Measurements from ENCODE around the gene DIP2A. TPM values are rescaled to one million over a fixed set of nuclear protein-coding genes. Genes with fewer than 3 reads are reported as not detected.

The DIP2A gene
- total RNA-seq, 1 donor from 2014 or later: 23.9 TPM

DNA sequence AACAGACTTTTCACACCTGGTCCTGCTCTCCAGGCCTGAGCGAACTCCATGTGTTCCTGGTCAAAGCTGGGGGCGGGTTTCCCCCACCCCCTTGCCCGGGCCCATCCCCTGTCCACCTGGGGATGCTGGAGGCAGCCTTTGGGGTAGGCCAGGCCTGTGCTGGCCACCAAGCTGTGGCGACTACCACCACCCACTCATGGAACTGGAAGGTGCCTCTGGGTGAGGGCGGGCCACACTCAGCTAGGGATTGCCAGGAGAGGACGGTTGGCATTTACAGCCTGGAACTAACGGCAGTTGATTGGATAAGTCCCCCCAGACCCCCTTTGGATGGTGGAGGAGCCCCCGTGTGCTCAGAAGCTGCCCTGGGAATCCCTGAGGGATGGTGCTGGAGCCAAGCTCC lies 138.3 kb downstream of the DIP2A start:
- no peak for ATAC-seq
- DNase-seq (ENCODE audit: missing footprints): no peak
- intact Hi-C loops (cut with DNase I): no loop called here

DNA sequence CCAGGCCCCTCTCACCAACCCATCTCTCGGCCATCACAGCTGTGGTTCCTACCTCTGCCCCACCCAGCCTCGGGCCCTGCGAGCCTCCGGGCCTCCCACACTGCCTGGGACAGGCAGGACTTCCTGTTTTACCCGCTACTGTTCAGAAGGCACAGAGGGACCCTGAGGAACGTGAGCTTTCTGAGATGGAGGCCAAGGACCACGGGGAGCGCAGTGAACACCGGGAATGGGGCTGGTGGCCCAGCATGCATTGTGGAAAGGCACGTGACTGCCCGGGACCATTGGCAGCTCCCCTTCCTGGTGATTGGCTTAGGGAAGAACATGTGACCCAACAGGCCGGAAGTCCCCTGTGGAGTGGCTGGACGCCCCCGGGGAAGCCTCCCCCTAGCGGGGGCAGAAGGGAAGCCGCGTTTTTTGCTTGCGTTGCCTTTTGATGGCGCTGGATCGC lies 139.2 kb downstream of the DIP2A start:
- no peak for ATAC-seq
- DNase-seq (ENCODE audit: missing footprints): no peak
- intact Hi-C loops (cut with DNase I): no loop called here

GRCh38 chr21:46598581-46599572 lies 140.2 kb downstream of the DIP2A start:
- ATAC-seq: peak; percentile 26
- no peak for DNase-seq (ENCODE audit: missing footprints)
- intact Hi-C loops (cut with DNase I): no loop called here

DNA sequence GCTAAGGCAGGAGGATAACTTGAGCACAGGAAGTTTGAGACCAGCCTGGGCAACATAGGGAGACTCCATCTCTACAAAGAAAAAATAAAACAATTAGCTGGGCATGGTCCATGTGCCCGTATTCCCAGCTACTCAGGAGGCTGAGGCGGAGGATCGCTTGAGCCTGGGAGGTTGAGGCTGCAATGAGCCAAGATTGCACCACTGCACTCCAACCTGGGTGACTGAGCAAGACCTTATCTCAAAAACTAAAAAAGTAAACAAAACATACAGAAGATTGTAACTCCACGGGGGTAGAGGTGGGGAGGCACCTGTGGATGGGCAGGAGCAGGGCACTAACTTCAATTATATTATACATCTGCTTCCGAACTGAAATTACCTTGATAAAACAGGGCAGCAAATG lies 141.6 kb downstream of the DIP2A start:
- intact Hi-C loops (cut with DNase I): no loop called here
- DNase-seq (ENCODE audit: missing footprints) (no peak), ATAC-seq (no peak)

DNA sequence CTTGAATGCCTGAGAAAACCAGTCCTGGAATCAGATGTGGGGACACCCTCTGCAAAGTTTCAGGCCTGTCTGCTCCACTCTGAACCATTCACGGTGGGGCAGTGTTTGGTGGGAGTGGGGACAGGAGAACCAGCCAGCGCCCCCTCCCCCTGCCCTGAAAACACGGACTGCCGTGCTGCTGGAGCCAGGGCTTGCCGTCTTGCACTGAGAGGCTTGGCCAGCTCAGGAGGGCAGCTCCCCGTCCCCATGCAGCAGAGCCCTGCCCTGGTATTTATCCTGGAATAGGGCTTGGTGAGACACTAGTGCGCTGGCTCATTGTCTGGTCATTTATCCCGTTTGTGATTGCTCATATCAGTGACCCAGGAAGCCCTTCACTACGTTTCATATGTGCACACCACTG lies 142.3 kb downstream of the DIP2A start:
- intact Hi-C loops (cut with DNase I): no loop called here
- DNase-seq (ENCODE audit: missing footprints) (no peak), ATAC-seq (no peak)

DNA sequence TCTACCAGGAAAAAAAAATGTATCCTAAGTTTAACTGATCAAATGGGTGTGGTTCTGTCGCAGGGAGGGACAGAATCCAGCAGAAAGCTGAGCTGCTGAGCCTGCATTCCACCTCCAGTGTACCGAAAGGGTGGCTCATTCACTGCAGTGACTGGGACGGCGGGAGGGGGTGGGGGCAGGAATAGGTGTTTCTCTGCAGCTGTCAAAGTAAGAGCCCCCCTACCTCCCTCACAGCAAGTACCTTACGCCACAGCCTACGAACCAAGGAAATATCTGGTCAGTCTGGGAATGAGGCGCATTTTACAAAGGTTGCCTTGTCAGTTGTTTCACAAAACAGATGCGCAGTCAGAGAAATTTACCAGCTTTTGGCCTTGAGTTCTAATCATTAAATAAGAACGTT lies 144.5 kb downstream of the DIP2A start:
- intact Hi-C loops (cut with DNase I): no loop called here
- DNase-seq (ENCODE audit: missing footprints) (no peak), ATAC-seq (no peak)

DNA sequence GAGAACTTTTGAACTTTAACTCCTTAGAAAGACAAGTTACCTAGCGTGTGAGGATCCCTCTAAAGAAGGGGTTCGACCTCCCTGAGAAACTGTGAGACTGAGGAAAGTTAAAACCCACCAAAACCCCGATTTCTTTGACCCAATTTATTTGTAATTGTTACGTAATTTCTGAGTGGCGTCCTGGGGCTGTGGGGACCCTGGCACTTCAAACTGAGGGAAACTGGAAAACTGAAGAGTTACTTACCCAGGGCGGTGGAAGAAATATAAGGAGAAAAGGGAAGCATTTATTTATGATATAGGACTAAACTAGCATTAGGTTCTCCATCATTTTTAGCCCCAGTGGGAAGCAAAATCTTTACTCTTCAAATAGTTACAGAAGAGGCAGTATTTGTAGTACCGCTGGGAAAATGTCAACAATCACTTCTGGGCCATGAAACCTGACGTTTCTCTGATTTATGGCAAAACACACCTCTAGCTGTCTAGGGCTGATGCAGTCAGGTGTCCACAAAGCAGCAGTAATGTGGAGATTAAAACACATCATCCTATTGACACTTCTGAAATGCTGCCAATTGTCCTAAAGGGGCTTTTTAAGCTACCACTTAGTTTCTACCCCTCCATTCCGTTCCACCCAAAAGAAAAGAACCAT lies 145.8 kb downstream of the DIP2A start:
- intact Hi-C loops (cut with DNase I): no loop called here
- ATAC-seq (no peak), DNase-seq (ENCODE audit: missing footprints) (no peak)

GRCh38 chr21:46604975-46605766 lies 146.5 kb downstream of the DIP2A start, which contains the start of gene S100B:
Gene S100B, minus strand, starts transcription at chr21:46605082. Its CDS starts 2,667 bp downstream, at chr21:46602415.
- ATAC-seq (peak; percentile 51), DNase-seq (ENCODE audit: missing footprints) (no peak)
- intact Hi-C loops (cut with DNase I): no loop called here

GRCh38 chr21:46605767-46606426 lies 147.2 kb downstream of the DIP2A start:
- DNase-seq (ENCODE audit: missing footprints) (peak; percentile 85), ATAC-seq (peak; percentile 77)
- intact Hi-C loops (cut with DNase I): no loop called here

DNA sequence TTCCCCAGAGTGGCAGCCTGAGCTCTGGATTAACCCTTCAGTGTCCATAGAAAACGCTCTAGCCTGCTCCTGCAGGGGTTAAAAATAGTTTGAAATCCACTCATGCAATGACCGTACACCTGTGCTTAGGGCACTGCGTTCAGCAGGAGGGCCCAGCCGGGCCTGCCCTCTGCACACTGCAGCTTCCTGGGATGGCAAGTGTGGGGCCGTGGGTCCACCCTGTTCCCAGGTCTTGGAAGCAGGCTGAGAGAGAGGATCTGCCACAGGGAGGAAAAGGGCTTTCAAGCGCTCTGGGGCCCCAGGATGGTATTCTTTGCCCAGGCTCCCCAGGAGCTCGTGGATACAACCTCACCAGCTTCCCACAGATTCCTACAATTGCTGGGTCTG lies 147.7 kb downstream of the DIP2A start:
- DNase-seq (ENCODE audit: missing footprints) (no peak), ATAC-seq (peak; percentile 29)
- intact Hi-C loops (cut with DNase I): no loop called here

DNA sequence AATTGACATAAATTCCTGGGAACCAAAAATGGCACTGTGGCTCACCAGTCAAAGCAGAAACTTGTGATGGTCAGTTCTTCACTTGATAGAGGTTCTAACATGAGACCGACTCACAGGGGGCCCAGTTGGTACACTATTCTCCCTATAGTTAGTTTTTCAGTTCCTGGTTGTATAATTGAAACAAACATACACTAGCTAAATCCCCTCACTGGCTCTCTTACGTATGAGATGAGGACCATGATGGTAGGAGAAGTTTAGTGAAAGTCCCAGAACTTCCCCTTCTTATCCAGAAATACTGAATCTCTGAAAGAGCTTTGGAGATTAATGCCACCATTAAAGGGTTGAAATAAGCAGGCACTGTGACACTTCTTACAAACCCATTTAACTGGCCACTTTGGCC lies 148.9 kb downstream of the DIP2A start:
- no peak for DNase-seq (ENCODE audit: missing footprints)
- intact Hi-C loops (cut with DNase I): no loop called here
- no peak for ATAC-seq

DNA sequence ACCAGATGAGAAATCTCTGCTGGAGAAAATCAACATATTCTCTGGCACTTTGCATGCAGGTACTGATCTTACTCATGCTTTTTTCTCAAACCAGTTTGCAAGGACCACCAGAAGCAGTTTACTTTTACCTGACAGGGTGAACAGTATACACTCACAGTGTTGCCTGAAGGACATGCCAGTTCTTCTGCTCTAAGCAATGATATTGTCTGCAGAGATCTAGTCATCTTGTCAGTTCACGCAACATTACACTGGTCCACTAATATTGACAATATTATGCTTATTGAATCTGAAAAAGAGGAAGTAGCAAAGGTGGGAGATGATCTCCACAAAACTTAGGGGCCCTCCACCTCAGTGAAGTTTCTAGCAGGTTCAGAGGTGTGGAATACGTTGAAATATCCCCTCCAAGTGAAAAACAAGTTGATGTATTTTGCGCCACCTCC lies 150.0 kb downstream of the DIP2A start:
- intact Hi-C loops (cut with DNase I): no loop called here
- ATAC-seq (no peak), DNase-seq (ENCODE audit: missing footprints) (no peak)

DNA sequence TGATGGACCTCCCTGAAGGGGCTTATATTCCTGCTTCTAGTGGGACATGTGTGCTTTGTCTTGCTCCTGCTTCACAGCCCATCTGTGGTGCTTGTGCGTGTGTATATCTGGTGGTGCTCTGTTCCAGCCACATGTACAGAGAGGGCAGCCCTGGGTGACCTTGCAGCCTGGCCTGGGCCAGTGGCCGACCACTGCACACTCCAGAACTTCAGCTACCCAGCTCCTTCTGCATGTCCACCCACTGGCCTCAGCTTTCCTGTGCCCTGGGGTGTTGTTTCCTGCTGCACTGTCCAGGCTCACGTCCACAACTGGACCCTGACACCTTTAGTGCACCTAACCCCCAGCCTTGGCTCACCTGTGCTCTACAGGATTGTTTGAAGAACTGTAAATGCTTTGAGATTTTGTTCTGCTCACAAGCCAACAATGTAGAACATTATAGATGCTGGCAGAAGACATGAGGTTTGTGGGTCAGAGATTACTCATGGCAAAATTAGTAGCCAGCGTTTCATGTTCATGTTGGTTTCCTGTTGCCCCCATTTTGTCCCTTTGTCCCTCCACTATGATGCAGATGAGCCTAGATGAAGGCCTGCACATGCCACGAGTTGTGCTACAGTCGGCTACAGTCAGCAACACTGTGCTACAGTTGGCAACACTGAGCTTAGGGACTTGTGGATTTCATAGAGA lies 151.5 kb downstream of the DIP2A start:
- ATAC-seq (no peak), DNase-seq (ENCODE audit: missing footprints) (no peak)
- intact Hi-C loops (cut with DNase I): no loop called here

DNA sequence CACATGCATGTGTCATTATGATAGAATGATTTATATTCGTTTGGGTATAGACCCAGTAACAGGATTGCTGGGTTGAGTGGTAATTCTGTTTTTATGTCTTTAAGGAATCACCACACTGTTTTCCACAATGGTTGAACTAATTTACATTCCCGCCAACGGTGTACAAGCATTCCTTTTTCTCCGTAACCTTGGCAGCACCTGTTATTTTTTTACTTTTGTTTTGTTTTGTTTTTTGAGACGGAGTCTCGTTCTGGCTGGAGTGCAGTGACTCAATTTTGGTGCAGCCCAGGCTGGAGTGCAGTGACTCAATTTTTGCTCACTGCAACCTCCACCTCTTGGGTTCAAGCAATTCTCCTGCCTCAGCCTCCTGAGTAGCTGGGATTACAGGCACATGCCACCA lies 154.7 kb downstream of the DIP2A start:
- no peak for ATAC-seq
- DNase-seq (ENCODE audit: missing footprints): no peak
- intact Hi-C loops (cut with DNase I): no loop called here

- DNase-seq (ENCODE audit: missing footprints) (no peak), ATAC-seq (no peak)
- intact Hi-C loops (cut with DNase I): no loop called here
Observed at GRCh38 chr21:46616050-46616449, 157.4 kb downstream of the DIP2A start.

DNA sequence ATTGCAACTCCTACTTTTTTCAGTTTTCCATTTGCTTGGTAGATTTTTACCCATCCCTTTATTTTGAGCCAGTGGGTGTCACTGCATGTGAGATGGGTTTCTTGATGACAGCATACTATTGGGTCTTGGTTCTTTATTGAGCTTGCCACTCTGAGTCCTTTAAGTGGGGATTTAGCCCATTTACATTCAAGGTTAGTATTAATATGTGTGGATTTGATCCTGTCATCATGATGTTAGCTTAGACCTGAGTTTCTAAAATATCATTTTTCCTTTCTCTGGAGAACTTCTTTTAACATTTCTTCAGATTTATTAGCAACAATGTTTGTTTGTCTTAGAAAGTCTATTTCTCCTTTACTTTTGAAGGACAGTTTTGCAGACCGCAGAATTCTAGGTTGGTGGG lies 158.0 kb downstream of the DIP2A start:
- no peak for ATAC-seq
- intact Hi-C loops (cut with DNase I): no loop called here
- no peak for DNase-seq (ENCODE audit: missing footprints)

DNA sequence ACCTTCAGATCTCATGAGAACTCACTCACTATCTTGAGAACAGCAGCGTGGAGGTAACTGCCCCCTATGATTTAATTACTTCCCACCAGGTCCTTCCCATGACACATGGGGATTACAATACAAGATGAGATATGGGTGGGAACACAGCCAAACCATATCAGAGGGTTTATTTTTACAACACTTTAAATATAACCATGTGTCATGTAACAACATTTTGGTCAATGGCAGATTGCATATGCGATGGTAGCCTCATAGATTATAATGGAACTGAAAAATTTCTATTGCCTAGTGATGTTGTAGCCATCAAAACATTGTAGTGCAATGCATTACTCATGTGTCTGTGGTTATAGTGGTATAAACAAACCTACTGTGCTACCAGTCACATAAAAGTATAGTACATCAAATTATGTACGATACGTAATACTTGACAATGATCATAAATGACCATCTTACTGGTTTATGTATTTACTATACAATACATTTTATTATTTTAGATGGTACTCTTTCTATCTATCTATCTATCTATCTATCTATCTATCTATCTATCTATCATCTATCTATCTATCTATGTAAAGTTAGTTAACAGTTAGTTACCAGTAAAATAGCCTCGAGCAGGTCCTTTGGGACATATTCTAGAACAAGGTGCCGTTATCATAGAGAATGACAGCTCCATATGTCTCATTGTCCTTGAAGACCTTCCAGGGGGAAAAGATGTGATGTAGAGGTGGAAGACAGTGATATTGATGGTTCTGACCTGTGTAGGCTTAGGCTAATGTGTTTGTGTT lies 158.8 kb downstream of the DIP2A start:
- intact Hi-C loops (cut with DNase I): no loop called here
- DNase-seq (ENCODE audit: missing footprints): no peak
- no peak for ATAC-seq

Measured in Right ventricle myocardium inferior (tissue), 1 donor.